ENCODE measurements around the gene TSPAN18.

TSPAN18 gene

GRCh38 chr11:44880953-44881352, 154.2 kb downstream of the TSPAN18 start:
- WGBS (ENCODE audit: extremely low coverage, insufficient coverage, insufficient read length) = no CpG with 5 or more reads among the region's 4 CpGs
- Histone ChIP-seq H3K9ac (ENCODE audit: low read length) (no peak overlapping the region), H2BK5ac (ENCODE audit: low read depth, low read length, poor library complexity) (no peak overlapping the region)

GRCh38 chr11:44883277-44883676, 156.5 kb downstream of the TSPAN18 start:
- Histone ChIP-seq H4K91ac (ENCODE audit: low read depth, low read length) (no peak overlapping the region), H3K4ac (ENCODE audit: low read depth, low read length) (no peak overlapping the region), H3K23ac (ENCODE audit: low read length) (no peak overlapping the region), H3K4me3 (ENCODE audit: low read depth, low read length) (no peak overlapping the region), H4K8ac (ENCODE audit: low read depth, low read length) (no peak overlapping the region), H3K9ac (ENCODE audit: low read length) (no peak overlapping the region), H2BK120ac (ENCODE audit: insufficient read depth, low read length, poor library complexity) (no peak overlapping the region), H3K18ac (ENCODE audit: low read length) (no peak overlapping the region), H3K79me2 (ENCODE audit: control insufficient read depth, insufficient read depth, low read length, poor library complexity) (no peaks in the 10 kb centered on the region), H3K36me3 (ENCODE audit: control insufficient read depth in 1 of 2, insufficient read depth in 2 of 2, low read length in 2 of 2) (no peaks in the 10 kb centered on the region), H4K12ac (ENCODE audit: low read depth, low read length) (no peak overlapping the region), H2AFZ (ENCODE audit: insufficient read depth, low read length, poor library complexity) (no peak overlapping the region), H3K4me2 (ENCODE audit: low read length) (no peak overlapping the region), H3K4me1 (ENCODE audit: control insufficient read depth in 1 of 2, insufficient read depth in 2 of 2, low read length in 2 of 2) (peaks cover 0 to 2% of the 10 kb centered on the region in 2 experiments), H2BK12ac (ENCODE audit: low read length) (no peak overlapping the region), H3K27ac (ENCODE audit: low read depth, low read length) (no peak overlapping the region), H3K9me3 (ENCODE audit: insufficient read depth, low read depth, low read length) (peaks cover 2% of the 10 kb centered on the region), H3K27me3 (ENCODE audit: insufficient read depth, low read length) (no peaks in the 10 kb centered on the region), H2BK5ac (ENCODE audit: low read depth, low read length, poor library complexity) (no peak overlapping the region), H2AK5ac (ENCODE audit: low read length) (no peak overlapping the region), H3K79me1 (ENCODE audit: low read length) (no peaks in the 10 kb centered on the region), H3K14ac (ENCODE audit: low read length) (no peak overlapping the region)
- no CpG with 5 or more reads among the region's 6 CpGs for WGBS (ENCODE audit: extremely low coverage, insufficient coverage, insufficient read length)
- no peak for DNase-seq

More at GRCh38 chr11:44880953-44881352, 154.2 kb downstream of the TSPAN18 start:
- Histone ChIP-seq H3K9me3 (ENCODE audit: insufficient read depth, low read depth, low read length) (peaks cover 2% of the 10 kb centered on the region), H4K91ac (ENCODE audit: low read depth, low read length) (no peak overlapping the region), H3K27ac (ENCODE audit: low read depth, low read length) (no peak overlapping the region), H3K79me1 (ENCODE audit: low read length) (no peaks in the 10 kb centered on the region), H3K4ac (ENCODE audit: low read depth, low read length) (no peak overlapping the region), H4K8ac (ENCODE audit: low read depth, low read length) (no peak overlapping the region), H3K27me3 (ENCODE audit: insufficient read depth, low read length) (no peaks in the 10 kb centered on the region), H3K18ac (ENCODE audit: low read length) (no peak overlapping the region), H4K12ac (ENCODE audit: low read depth, low read length) (no peak overlapping the region), H3K79me2 (ENCODE audit: control insufficient read depth, insufficient read depth, low read length, poor library complexity) (no peaks in the 10 kb centered on the region), H2AK5ac (ENCODE audit: low read length) (no peak overlapping the region), H2BK12ac (ENCODE audit: low read length) (no peak overlapping the region), H3K4me1 (ENCODE audit: control insufficient read depth in 1 of 2, insufficient read depth in 2 of 2, low read length in 2 of 2) (no peaks in the 10 kb centered on the region), H2BK120ac (ENCODE audit: insufficient read depth, low read length, poor library complexity) (no peak overlapping the region), H3K36me3 (ENCODE audit: control insufficient read depth in 1 of 2, insufficient read depth in 2 of 2, low read length in 2 of 2) (no peaks in the 10 kb centered on the region), H3K23ac (ENCODE audit: low read length) (no peak overlapping the region), H3K4me2 (ENCODE audit: low read length) (no peak overlapping the region), H3K4me3 (ENCODE audit: low read depth, low read length) (no peak overlapping the region), H2AFZ (ENCODE audit: insufficient read depth, low read length, poor library complexity) (no peak overlapping the region), H3K14ac (ENCODE audit: low read length) (no peak overlapping the region)
- no peak for DNase-seq

- no peak overlapping the region for H2BK120ac ChIP-seq (ENCODE audit: insufficient read depth, low read length, poor library complexity)
- H3K9me3 ChIP-seq (ENCODE audit: insufficient read depth, low read depth, low read length) = peaks cover 2% of the 10 kb centered on the region
- H3K79me2 ChIP-seq (ENCODE audit: control insufficient read depth, insufficient read depth, low read length, poor library complexity) = no peaks in the 10 kb centered on the region
- no peak overlapping the region for H3K27ac ChIP-seq (ENCODE audit: low read depth, low read length)
- no peak for DNase-seq
- no peaks in the 10 kb centered on the region for H3K36me3 ChIP-seq (ENCODE audit: control insufficient read depth in 1 of 2, insufficient read depth in 2 of 2, low read length in 2 of 2)
- no peak overlapping the region for H4K12ac ChIP-seq (ENCODE audit: low read depth, low read length)
- H2AFZ ChIP-seq (ENCODE audit: insufficient read depth, low read length, poor library complexity) = no peak overlapping the region
- H3K4me2 ChIP-seq (ENCODE audit: low read length) = no peak overlapping the region
- H3K27me3 ChIP-seq (ENCODE audit: insufficient read depth, low read length) = no peaks in the 10 kb centered on the region
- no peak overlapping the region for H3K23ac ChIP-seq (ENCODE audit: low read length)
- H3K18ac ChIP-seq (ENCODE audit: low read length) = no peak overlapping the region
- no peak overlapping the region for H3K14ac ChIP-seq (ENCODE audit: low read length)
- no peak overlapping the region for H4K91ac ChIP-seq (ENCODE audit: low read depth, low read length)
- H3K4me1 ChIP-seq (ENCODE audit: control insufficient read depth in 1 of 2, insufficient read depth in 2 of 2, low read length in 2 of 2) = peaks cover 0 to 2% of the 10 kb centered on the region in 2 experiments
- no peak overlapping the region for H4K8ac ChIP-seq (ENCODE audit: low read depth, low read length)
- no peak overlapping the region for H3K4me3 ChIP-seq (ENCODE audit: low read depth, low read length)
- H2BK5ac ChIP-seq (ENCODE audit: low read depth, low read length, poor library complexity) = no peak overlapping the region
- H3K79me1 ChIP-seq (ENCODE audit: low read length) = no peaks in the 10 kb centered on the region
- H2BK12ac ChIP-seq (ENCODE audit: low read length) = no peak overlapping the region
- H3K4ac ChIP-seq (ENCODE audit: low read depth, low read length) = no peak overlapping the region
- WGBS (ENCODE audit: extremely low coverage, insufficient coverage, insufficient read length) = no CpG with 5 or more reads among the region's 6 CpGs
- H2AK5ac ChIP-seq (ENCODE audit: low read length) = no peak overlapping the region
- H3K9ac ChIP-seq (ENCODE audit: low read length) = no peak overlapping the region
Measured at GRCh38 chr11:44884056-44884455, 157.3 kb downstream of the TSPAN18 start.

GRCh38 chr11:44885065-44885810, 158.5 kb downstream of the TSPAN18 start:
- Histone ChIP-seq H2BK12ac (ENCODE audit: low read length) (no peak overlapping the region), H3K27ac (ENCODE audit: low read depth, low read length) (no peak overlapping the region), H2BK120ac (ENCODE audit: insufficient read depth, low read length, poor library complexity) (no peak overlapping the region), H3K79me1 (ENCODE audit: low read length) (no peaks in the 10 kb centered on the region), H3K9ac (ENCODE audit: low read length) (no peak overlapping the region), H3K79me2 (ENCODE audit: control insufficient read depth, insufficient read depth, low read length, poor library complexity) (no peaks in the 10 kb centered on the region), H3K9me3 (ENCODE audit: insufficient read depth, low read depth, low read length) (no peaks in the 10 kb centered on the region), H3K4me1 (ENCODE audit: control insufficient read depth in 1 of 2, insufficient read depth in 2 of 2, low read length in 2 of 2) (peaks cover 0 to 2% of the 10 kb centered on the region in 2 experiments), H4K12ac (ENCODE audit: low read depth, low read length) (no peak overlapping the region), H2BK5ac (ENCODE audit: low read depth, low read length, poor library complexity) (no peak overlapping the region), H3K14ac (ENCODE audit: low read length) (no peak overlapping the region), H2AFZ (ENCODE audit: insufficient read depth, low read length, poor library complexity) (no peak overlapping the region), H4K8ac (ENCODE audit: low read depth, low read length) (no peak overlapping the region), H4K91ac (ENCODE audit: low read depth, low read length) (no peak overlapping the region), H3K4ac (ENCODE audit: low read depth, low read length) (no peak overlapping the region), H3K27me3 (ENCODE audit: insufficient read depth, low read length) (no peaks in the 10 kb centered on the region), H3K23ac (ENCODE audit: low read length) (no peak overlapping the region), H3K18ac (ENCODE audit: low read length) (no peak overlapping the region), H2AK5ac (ENCODE audit: low read length) (no peak overlapping the region), H3K4me3 (ENCODE audit: low read depth, low read length) (no peak overlapping the region), H3K4me2 (ENCODE audit: low read length) (no peak overlapping the region), H3K36me3 (ENCODE audit: control insufficient read depth in 1 of 2, insufficient read depth in 2 of 2, low read length in 2 of 2) (no peaks in the 10 kb centered on the region)
- DNase-seq = no peak
- no CpG with 5 or more reads among the region's 12 CpGs for WGBS (ENCODE audit: extremely low coverage, insufficient coverage, insufficient read length)
